Effector memory CD4-positive, alpha-beta T cell (primary cell): ENCODE data around the gene FBXL16.
"Not testable (repeated sequence)": the region's sequence is repeated elsewhere in the genome, so short reads cannot be mapped to it uniquely, and the experiment has no call there.

Experiments
- DNase-seq, 3 donors: peaks; one replicate each; pipeline ENCODE4 v3.0.0-alpha.2; 2020
- H3K27ac ChIP-seq: 2 replicates; pipeline ENCODE4 v1.7.0; 2013; ENCODE audit warnings: mild to moderate bottlenecking, low read length, moderate library complexity; ENCODE audit not compliant: insufficient read depth, poor library complexity, severe bottlenecking
- H3K27me3 ChIP-seq: replicated peaks from 2 replicates; pipeline ENCODE4 v1.7.0; 2013; ENCODE audit warnings: mild to moderate bottlenecking, low read length; ENCODE audit not compliant: insufficient read depth, control insufficient read depth, poor library complexity, severe bottlenecking
- H3K36me3 ChIP-seq: 2 replicates; pipeline ENCODE4 v1.7.0; 2013; ENCODE audit warnings: mild to moderate bottlenecking, low read length, moderate library complexity; ENCODE audit not compliant: control insufficient read depth, insufficient read depth
- H3K4me1 ChIP-seq: 2 replicates; pipeline ENCODE4 v1.7.0; 2013; ENCODE audit warnings: low read length, mild to moderate bottlenecking; ENCODE audit not compliant: control insufficient read depth, insufficient read depth, poor library complexity, severe bottlenecking
- H3K4me3 ChIP-seq: 2 replicates; pipeline ENCODE4 v1.7.0; 2013; ENCODE audit warnings: low read length, low read depth, mild to moderate bottlenecking; ENCODE audit not compliant: insufficient read depth, poor library complexity, severe bottlenecking
- H3K9me3 ChIP-seq: 2 replicates; pipeline ENCODE4 v1.7.0; 2013; ENCODE audit warnings: mild to moderate bottlenecking, low read length, moderate library complexity; ENCODE audit not compliant: control insufficient read depth

The FBXL16 gene

GRCh38 chr16:716768-717325 is 11.2 kb upstream of the FBXL16 start:
- H3K9me3 ChIP-seq, result no peaks in the 10 kb centered on the region
- no peaks in the 10 kb centered on the region for H3K27me3 ChIP-seq
- H3K27ac ChIP-seq, result no peak overlapping the region
- H3K36me3 ChIP-seq, result no peaks in the 10 kb centered on the region
- DNase-seq, result no peak
- peaks cover 30% of the 10 kb centered on the region for H3K4me1 ChIP-seq
- no peak overlapping the region for H3K4me3 ChIP-seq

- H3K4me3 ChIP-seq, result no peak overlapping the region
- H3K36me3 ChIP-seq, result no peaks in the 10 kb centered on the region
- H3K9me3 ChIP-seq, result no peaks in the 10 kb centered on the region
These were observed 10.6 kb upstream of the FBXL16 start for GRCh38 chr16:716200-716568.

GRCh38 chr16:715477-716199 is 10.0 kb upstream of the FBXL16 start:
- Histone ChIP-seq H3K36me3 (no peaks in the 10 kb centered on the region), H3K27ac (no peak overlapping the region), H3K4me1 (peaks cover 18% of the 10 kb centered on the region), H3K4me3 (peak overlapping the region; percentile 53), H3K9me3 (no peaks in the 10 kb centered on the region), H3K27me3 (peaks cover 10% of the 10 kb centered on the region)
- DNase-seq, result no peak

More at GRCh38 chr16:716200-716568, 10.6 kb upstream of the FBXL16 start:
- DNase-seq, result no peak
- Histone ChIP-seq H3K4me1 (peaks cover 23% of the 10 kb centered on the region), H3K27ac (no peak overlapping the region), H3K27me3 (peaks cover 5% of the 10 kb centered on the region)

GRCh38 chr16:714558-715476 is 9.2 kb upstream of the FBXL16 start, which contains the start of gene METRN:
Gene METRN, plus strand, starts transcription at chr16:715118. Its CDS starts 172 bp downstream, at chr16:715290.
- Histone ChIP-seq H3K27ac (no peak within 1 kb of the TSS), H3K4me1 (peaks cover 11% of the 10 kb centered on the region), H3K9me3 (no peaks in the 10 kb centered on the region), H3K27me3 (peaks cover 18% of the 10 kb centered on the region), H3K4me3 (peak within 1 kb of the TSS; percentile 53), H3K36me3 (no peaks in the 10 kb centered on the region)
- peak; percentile 75 to 84 (median 77) for DNase-seq

GRCh38 chr16:714079-714478 is 8.5 kb upstream of the FBXL16 start:
- Histone ChIP-seq H3K27ac (no peak overlapping the region), H3K4me1 (peaks cover 11% of the 10 kb centered on the region), H3K36me3 (no peaks in the 10 kb centered on the region), H3K27me3 (peaks cover 25% of the 10 kb centered on the region), H3K9me3 (no peaks in the 10 kb centered on the region), H3K4me3 (no peak overlapping the region)
- DNase-seq, result no peak

- H3K36me3 ChIP-seq, H3K4me3 ChIP-seq, H3K27ac ChIP-seq, DNase-seq, H3K9me3 ChIP-seq: not testable (repeated sequence)
- peaks cover 30% of the 10 kb centered on the region for H3K27me3 ChIP-seq
- peaks cover 11% of the 10 kb centered on the region for H3K4me1 ChIP-seq
These were observed 7.2 kb upstream of the FBXL16 start for GRCh38 chr16:712740-713250.

GRCh38 chr16:711548-712320 is 6.1 kb upstream of the FBXL16 start:
- no peak overlapping the region for H3K4me3 ChIP-seq
- H3K27me3 ChIP-seq, result peaks cover 35% of the 10 kb centered on the region
- no peaks in the 10 kb centered on the region for H3K9me3 ChIP-seq
- DNase-seq, result peak; percentile 58 to 68 (median 67)
- H3K4me1 ChIP-seq, result peaks cover 11% of the 10 kb centered on the region
- H3K27ac ChIP-seq, result no peak overlapping the region
- no peaks in the 10 kb centered on the region for H3K36me3 ChIP-seq

- H3K27me3 ChIP-seq, result peaks cover 42% of the 10 kb centered on the region
- no peak for DNase-seq
- no peak overlapping the region for H3K4me3 ChIP-seq
- no peaks in the 10 kb centered on the region for H3K9me3 ChIP-seq
- no peaks in the 10 kb centered on the region for H3K36me3 ChIP-seq
- no peak overlapping the region for H3K27ac ChIP-seq
- H3K4me1 ChIP-seq, result peaks cover 17% of the 10 kb centered on the region
These were observed 5.5 kb upstream of the FBXL16 start for GRCh38 chr16:711084-711483.

GRCh38 chr16:710500-711075 is 5.0 kb upstream of the FBXL16 start:
- no peak for DNase-seq
- Histone ChIP-seq H3K4me1 (peaks cover 14% of the 10 kb centered on the region), H3K4me3 (no peak overlapping the region), H3K36me3 (no peaks in the 10 kb centered on the region), H3K9me3 (no peaks in the 10 kb centered on the region), H3K27ac (no peak overlapping the region), H3K27me3 (peaks cover 43% of the 10 kb centered on the region)
